ENCODE results near the gene LSM3.

The LSM3 gene

GRCh38 chr3:14221902-14222301, 43.3 kb downstream of the LSM3 start:
- Histone ChIP-seq H3K27me3 (ENCODE audit: insufficient read depth, poor library complexity, severe bottlenecking) (no peaks in the 10 kb centered on the region), H3K4me1 (ENCODE audit: insufficient read depth, poor library complexity, severe bottlenecking) (no peaks in the 10 kb centered on the region), H3K4me3 (ENCODE audit: severe bottlenecking) (no peak overlapping the region), H3K9me3 (ENCODE audit: severe bottlenecking) (peaks cover 3% of the 10 kb centered on the region), H3K36me3 (ENCODE audit: low read depth) (no peaks in the 10 kb centered on the region), H3K27ac (ENCODE audit: poor library complexity, severe bottlenecking) (no peak overlapping the region)
- DNase-seq (ENCODE audit: low spot score) (no peak), ATAC-seq (ENCODE audit: low read depth) (no peak)
- no peak for TF ChIP-seq CTCF (IDR thresholded peaks at IDR 0.05; ENCODE audit: poor library complexity, severe bottlenecking)

- peaks cover 3% of the 10 kb centered on the region for H3K9me3 ChIP-seq (ENCODE audit: severe bottlenecking)
- H3K4me3 ChIP-seq (ENCODE audit: severe bottlenecking), result no peak overlapping the region
- H3K27me3 ChIP-seq (ENCODE audit: insufficient read depth, poor library complexity, severe bottlenecking), result no peaks in the 10 kb centered on the region
- TF ChIP-seq CTCF (IDR thresholded peaks at IDR 0.05; ENCODE audit: poor library complexity, severe bottlenecking), result no peak
- peaks cover 2% of the 10 kb centered on the region for H3K4me1 ChIP-seq (ENCODE audit: insufficient read depth, poor library complexity, severe bottlenecking)
- DNase-seq (ENCODE audit: low spot score) (no peak), ATAC-seq (ENCODE audit: low read depth) (no peak)
- H3K36me3 ChIP-seq (ENCODE audit: low read depth), result no peaks in the 10 kb centered on the region
- H3K27ac ChIP-seq (ENCODE audit: poor library complexity, severe bottlenecking), result no peak overlapping the region
Observed at GRCh38 chr3:14222457-14222856, 43.8 kb downstream of the LSM3 start.

GRCh38 chr3:14222900-14223594, 44.4 kb downstream of the LSM3 start:
- Histone ChIP-seq H3K27ac (ENCODE audit: poor library complexity, severe bottlenecking) (no peak overlapping the region), H3K27me3 (ENCODE audit: insufficient read depth, poor library complexity, severe bottlenecking) (no peaks in the 10 kb centered on the region), H3K4me1 (ENCODE audit: insufficient read depth, poor library complexity, severe bottlenecking) (peaks cover 7% of the 10 kb centered on the region), H3K36me3 (ENCODE audit: low read depth) (no peaks in the 10 kb centered on the region), H3K4me3 (ENCODE audit: severe bottlenecking) (no peak overlapping the region), H3K9me3 (ENCODE audit: severe bottlenecking) (peaks cover 3% of the 10 kb centered on the region)
- DNase-seq (ENCODE audit: low spot score) (no peak), ATAC-seq (ENCODE audit: low read depth) (no peak)
- TF ChIP-seq CTCF (IDR thresholded peaks at IDR 0.05; ENCODE audit: poor library complexity, severe bottlenecking), result no peak

- Histone ChIP-seq H3K4me3 (ENCODE audit: severe bottlenecking) (no peak overlapping the region), H3K27ac (ENCODE audit: poor library complexity, severe bottlenecking) (no peak overlapping the region), H3K27me3 (ENCODE audit: insufficient read depth, poor library complexity, severe bottlenecking) (no peaks in the 10 kb centered on the region), H3K4me1 (ENCODE audit: insufficient read depth, poor library complexity, severe bottlenecking) (peaks cover 13% of the 10 kb centered on the region), H3K9me3 (ENCODE audit: severe bottlenecking) (peaks cover 3% of the 10 kb centered on the region), H3K36me3 (ENCODE audit: low read depth) (no peaks in the 10 kb centered on the region)
- DNase-seq (ENCODE audit: low spot score) (no peak), ATAC-seq (ENCODE audit: low read depth) (no peak)
- no peak for TF ChIP-seq CTCF (IDR thresholded peaks at IDR 0.05; ENCODE audit: poor library complexity, severe bottlenecking)
Observed at GRCh38 chr3:14223595-14223994, 45.0 kb downstream of the LSM3 start.

GRCh38 chr3:14224895-14225294, 46.3 kb downstream of the LSM3 start:
- Histone ChIP-seq H3K4me3 (ENCODE audit: severe bottlenecking) (no peak overlapping the region), H3K36me3 (ENCODE audit: low read depth) (no peaks in the 10 kb centered on the region), H3K27ac (ENCODE audit: poor library complexity, severe bottlenecking) (no peak overlapping the region), H3K27me3 (ENCODE audit: insufficient read depth, poor library complexity, severe bottlenecking) (no peaks in the 10 kb centered on the region), H3K4me1 (ENCODE audit: insufficient read depth, poor library complexity, severe bottlenecking) (peaks cover 13% of the 10 kb centered on the region), H3K9me3 (ENCODE audit: severe bottlenecking) (peaks cover 3% of the 10 kb centered on the region)
- peak; percentile 50; the same call in 2 of the 3 replicates for ATAC-seq (ENCODE audit: low read depth)
- TF ChIP-seq CTCF (IDR thresholded peaks at IDR 0.05; ENCODE audit: poor library complexity, severe bottlenecking), result no peak
- DNase-seq (ENCODE audit: low spot score), result no peak

Data from RWPE2 (cell line).